KOPT-K1 (cell line): Measurements from ENCODE around the gene MAMLD1.

Experiments
- H3K27ac ChIP-seq: fragments of 200-600 bp; sonication (generic); 2 replicates; pipeline ENCODE4 v1.5.1; 2016; ENCODE audit warnings: antibody characterized with exemption, mild to moderate bottlenecking, low read depth, low read length; ENCODE audit not compliant: poor library complexity, severe bottlenecking
- H3K36me3 ChIP-seq: fragments of 200-600 bp; sonication (generic); 2 replicates; pipeline ENCODE4 v1.5.1; 2017; ENCODE audit warnings: antibody characterized with exemption, mild to moderate bottlenecking, low read length, moderate library complexity; ENCODE audit not compliant: insufficient read depth
- H3K9me3 ChIP-seq: fragments of 200-600 bp; sonication (generic); 2 replicates; pipeline ENCODE4 v1.5.1; 2017; ENCODE audit warnings: antibody characterized with exemption, low read length, mild to moderate bottlenecking; ENCODE audit not compliant: insufficient read depth, poor library complexity, severe bottlenecking

Gene MAMLD1, protein sequence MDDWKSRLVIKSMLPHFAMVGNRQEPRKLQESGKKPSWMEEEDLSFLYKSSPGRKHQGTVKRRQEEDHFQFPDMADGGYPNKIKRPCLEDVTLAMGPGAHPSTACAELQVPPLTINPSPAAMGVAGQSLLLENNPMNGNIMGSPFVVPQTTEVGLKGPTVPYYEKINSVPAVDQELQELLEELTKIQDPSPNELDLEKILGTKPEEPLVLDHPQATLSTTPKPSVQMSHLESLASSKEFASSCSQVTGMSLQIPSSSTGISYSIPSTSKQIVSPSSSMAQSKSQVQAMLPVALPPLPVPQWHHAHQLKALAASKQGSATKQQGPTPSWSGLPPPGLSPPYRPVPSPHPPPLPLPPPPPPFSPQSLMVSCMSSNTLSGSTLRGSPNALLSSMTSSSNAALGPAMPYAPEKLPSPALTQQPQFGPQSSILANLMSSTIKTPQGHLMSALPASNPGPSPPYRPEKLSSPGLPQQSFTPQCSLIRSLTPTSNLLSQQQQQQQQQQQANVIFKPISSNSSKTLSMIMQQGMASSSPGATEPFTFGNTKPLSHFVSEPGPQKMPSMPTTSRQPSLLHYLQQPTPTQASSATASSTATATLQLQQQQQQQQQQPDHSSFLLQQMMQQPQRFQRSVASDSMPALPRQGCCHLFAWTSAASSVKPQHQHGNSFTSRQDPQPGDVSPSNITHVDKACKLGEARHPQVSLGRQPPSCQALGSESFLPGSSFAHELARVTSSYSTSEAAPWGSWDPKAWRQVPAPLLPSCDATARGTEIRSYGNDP

DNA sequence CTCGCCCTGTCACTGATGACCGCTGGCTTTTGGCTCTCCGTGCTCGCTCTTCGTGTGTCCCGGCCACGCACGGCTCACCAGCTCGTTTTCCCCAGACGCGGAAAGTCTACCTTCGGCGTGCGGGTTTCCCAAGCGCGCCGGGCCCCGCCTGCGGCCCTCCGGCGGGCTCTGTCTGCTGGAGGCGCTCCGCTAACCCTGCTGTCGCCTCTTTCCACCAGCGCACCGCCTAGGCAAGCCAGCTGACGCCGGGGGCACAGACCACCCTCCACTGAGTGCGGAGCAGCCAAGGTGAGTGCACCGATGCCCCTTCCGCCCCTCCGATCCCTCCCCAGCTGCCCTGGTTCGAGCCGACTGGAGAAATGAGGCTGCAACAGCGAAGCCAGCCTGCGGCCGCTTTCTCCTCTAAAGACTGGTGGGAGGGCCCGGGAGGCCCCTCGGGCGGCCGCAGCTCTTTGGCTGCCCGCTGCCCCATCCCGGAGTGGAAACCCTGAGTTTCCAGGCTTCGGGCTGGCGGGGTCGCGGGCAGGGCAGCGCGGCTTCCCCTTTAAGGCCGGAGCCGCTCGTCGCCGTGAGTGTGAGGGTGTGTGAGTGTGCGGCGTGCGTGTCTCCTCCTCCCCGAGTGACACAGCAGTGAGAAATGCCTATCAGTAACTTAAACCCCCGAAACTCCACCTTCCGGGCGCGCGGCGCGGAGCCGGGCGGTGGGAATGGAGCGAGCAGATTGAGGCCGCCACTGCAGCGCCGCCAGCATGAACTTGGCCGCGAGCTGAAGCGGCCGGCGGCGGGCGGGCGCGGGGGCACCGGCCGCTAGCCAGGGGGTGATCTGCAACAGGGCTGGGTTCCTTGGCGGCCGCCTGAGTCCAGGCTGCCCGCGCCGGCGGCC is at the start of gene MAMLD1:
TSS of gene MAMLD1 (plus strand) at position 719 of the 883 bp plus-strand sequence. CDS start 82,200 bp downstream, outside the sequence.
- Histone ChIP-seq H3K36me3 (no peaks in the 10 kb centered on the region), H3K9me3 (no peaks in the 10 kb centered on the region), H3K27ac (no peak within 1 kb of the TSS)

DNA sequence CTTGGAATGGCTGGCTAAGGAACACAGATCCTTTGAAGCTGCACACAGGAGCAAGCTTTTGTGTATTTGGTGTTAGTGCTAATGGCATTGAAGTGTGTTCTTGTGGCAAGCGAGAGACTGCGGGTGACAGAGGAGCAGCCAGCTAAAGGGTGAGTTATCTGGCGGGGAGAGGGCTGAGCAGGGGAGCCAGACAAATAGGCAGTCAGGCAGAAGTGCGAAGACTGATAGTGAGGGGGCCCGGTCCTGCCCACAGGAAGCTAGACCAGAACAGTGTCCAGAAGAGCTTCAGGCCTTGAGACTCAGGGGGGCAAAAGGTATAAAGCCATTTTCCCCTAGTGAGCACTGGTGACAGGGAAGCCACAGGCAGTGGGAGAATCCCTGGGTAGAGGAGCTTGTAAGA is 49.6 kb upstream of the MAMLD1 start:
- no peak overlapping the region for H3K27ac ChIP-seq
- H3K9me3 ChIP-seq: no peaks in the 10 kb centered on the region
- no peaks in the 10 kb centered on the region for H3K36me3 ChIP-seq

GRCh38 chrX:150314186-150314585 is 48.9 kb upstream of the MAMLD1 start:
- no peaks in the 10 kb centered on the region for H3K9me3 ChIP-seq
- H3K36me3 ChIP-seq: no peaks in the 10 kb centered on the region
- H3K27ac ChIP-seq: no peak overlapping the region

DNA sequence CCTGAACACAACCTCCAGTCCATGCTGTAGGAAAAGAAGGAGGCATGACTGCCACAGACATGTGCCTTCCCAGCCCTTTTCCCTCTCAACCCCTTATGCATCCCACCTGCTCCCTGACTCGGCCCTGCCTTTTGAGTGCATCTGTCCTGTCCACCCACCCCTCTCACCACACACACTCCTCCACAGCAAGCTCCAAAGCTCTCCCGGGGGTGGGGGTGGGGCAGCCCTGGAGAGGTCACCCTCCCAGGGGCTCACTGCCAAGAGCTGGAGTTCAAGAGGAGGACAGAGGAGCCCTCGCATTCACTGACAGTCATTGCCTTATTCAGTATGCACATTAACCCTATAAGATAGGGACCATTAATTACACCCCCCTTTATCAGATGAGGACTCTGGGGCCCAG is 46.6 kb upstream of the MAMLD1 start:
- Histone ChIP-seq H3K36me3 (no peaks in the 10 kb centered on the region), H3K27ac (no peak overlapping the region), H3K9me3 (no peaks in the 10 kb centered on the region)

GRCh38 chrX:150323020-150323419 is 40.1 kb upstream of the MAMLD1 start:
- Histone ChIP-seq H3K9me3 (no peaks in the 10 kb centered on the region), H3K36me3 (no peaks in the 10 kb centered on the region), H3K27ac (no peak overlapping the region)

- H3K36me3 ChIP-seq: no peaks in the 10 kb centered on the region
- no peaks in the 10 kb centered on the region for H3K9me3 ChIP-seq
- no peak overlapping the region for H3K27ac ChIP-seq
Measured at GRCh38 chrX:150324035-150324728, 38.9 kb upstream of the MAMLD1 start.

DNA sequence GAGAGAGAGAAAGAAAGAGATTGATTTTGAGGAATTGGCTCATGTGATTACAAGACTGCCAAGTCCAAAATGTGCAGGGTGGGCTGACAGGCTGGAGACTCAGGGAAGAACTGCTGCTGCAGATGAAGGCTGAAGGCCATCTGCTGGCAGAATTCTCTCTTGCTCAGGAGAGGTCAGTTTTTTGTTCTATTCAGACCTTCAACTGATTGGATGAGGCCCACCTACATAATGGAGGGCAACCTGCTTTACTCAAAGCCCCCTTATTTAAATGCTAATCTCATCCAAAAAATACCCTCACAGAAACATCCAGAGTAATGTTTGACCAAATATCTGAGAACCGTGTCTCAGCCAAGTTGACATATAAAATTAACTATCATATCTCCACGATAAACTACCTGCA is 38.2 kb upstream of the MAMLD1 start:
- no peaks in the 10 kb centered on the region for H3K36me3 ChIP-seq
- no peak overlapping the region for H3K27ac ChIP-seq
- H3K9me3 ChIP-seq: no peaks in the 10 kb centered on the region

GRCh38 chrX:150326541-150327247 is 36.4 kb upstream of the MAMLD1 start:
- no peaks in the 10 kb centered on the region for H3K9me3 ChIP-seq
- H3K27ac ChIP-seq: no peak overlapping the region
- H3K36me3 ChIP-seq: no peaks in the 10 kb centered on the region

- H3K36me3 ChIP-seq: no peaks in the 10 kb centered on the region
- H3K27ac ChIP-seq: no peak overlapping the region
- no peaks in the 10 kb centered on the region for H3K9me3 ChIP-seq
Measured at GRCh38 chrX:150329282-150329681, 33.8 kb upstream of the MAMLD1 start.

DNA sequence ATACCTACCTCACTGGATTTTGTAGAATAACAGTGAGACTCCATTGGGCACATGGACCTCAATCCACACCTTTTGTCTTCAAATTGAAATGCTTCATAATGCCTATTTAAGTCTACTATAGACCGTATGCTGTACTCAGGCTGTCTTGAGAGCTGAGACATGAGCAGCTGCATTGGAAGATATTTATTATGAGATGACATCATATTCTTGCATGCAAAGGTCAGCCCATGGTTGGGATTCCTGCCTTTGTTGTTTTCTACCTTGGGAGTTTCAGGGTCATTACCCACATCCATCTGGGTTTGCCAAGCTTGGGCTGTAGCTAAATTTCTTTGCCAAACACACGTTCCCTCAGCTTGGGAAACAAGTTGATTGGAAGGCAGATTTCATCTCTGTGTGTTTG is 33.2 kb upstream of the MAMLD1 start:
- H3K9me3 ChIP-seq: no peaks in the 10 kb centered on the region
- H3K27ac ChIP-seq: no peak overlapping the region
- no peaks in the 10 kb centered on the region for H3K36me3 ChIP-seq

GRCh38 chrX:150332023-150332422 is 31.1 kb upstream of the MAMLD1 start:
- H3K27ac ChIP-seq: no peak overlapping the region
- H3K36me3 ChIP-seq: no peaks in the 10 kb centered on the region
- no peaks in the 10 kb centered on the region for H3K9me3 ChIP-seq

DNA sequence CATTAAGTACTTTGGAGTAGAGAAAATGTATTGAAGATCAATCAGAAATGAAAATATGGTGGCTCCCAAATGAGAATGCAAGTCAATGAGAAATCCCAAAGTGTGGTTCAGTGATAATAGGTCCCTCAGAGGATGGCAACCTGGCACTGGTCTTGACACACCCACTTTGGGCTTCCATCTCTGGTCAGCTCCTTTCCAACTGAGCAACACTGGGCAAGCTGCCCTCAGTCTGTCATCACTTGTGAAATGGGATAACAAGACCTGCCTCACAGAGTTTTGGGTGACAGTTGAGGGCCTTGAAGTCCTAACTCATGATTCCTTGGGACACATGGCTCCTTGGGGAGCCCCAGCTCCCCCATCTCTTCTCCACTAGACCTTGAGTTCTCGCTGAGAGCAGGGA is 29.0 kb upstream of the MAMLD1 start:
- no peak overlapping the region for H3K27ac ChIP-seq
- H3K9me3 ChIP-seq: no peaks in the 10 kb centered on the region
- no peaks in the 10 kb centered on the region for H3K36me3 ChIP-seq

DNA sequence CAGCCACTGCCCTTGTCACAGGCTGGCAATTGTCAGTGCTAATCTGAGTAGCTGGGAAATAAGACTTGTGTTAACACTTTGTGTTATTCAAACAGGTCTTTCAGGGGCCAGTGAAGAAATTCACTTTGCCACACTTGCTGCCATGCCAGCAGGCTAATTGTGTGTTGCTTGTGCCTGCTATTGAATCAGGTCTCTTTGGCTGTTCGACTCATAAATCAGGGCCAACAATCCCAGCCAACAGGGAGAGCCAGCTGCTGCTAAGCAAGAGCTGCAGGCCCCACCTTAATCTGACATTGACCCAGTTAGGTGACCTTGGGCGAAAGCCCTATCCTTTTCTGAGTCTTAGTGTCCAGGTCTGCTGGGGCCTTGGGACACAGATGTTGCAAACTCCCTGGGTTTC is 28.1 kb upstream of the MAMLD1 start:
- Histone ChIP-seq H3K36me3 (no peaks in the 10 kb centered on the region), H3K9me3 (no peaks in the 10 kb centered on the region), H3K27ac (no peak overlapping the region)

- Histone ChIP-seq H3K9me3 (no peaks in the 10 kb centered on the region), H3K36me3 (no peaks in the 10 kb centered on the region), H3K27ac (no peak overlapping the region)
Measured at GRCh38 chrX:150337026-150337425, 26.1 kb upstream of the MAMLD1 start.
